ENCODE results near the gene OTC.

GRCh38 chrX:38351346-38351745, 1.1 kb upstream of the OTC start:
- no peak for TF ChIP-seq CTCF (optimal IDR thresholded peaks at IDR 0.05 in 1 of 3, IDR thresholded peaks at IDR 0.05 in 1 of 3, conservative IDR thresholded peaks at IDR 0.05 in 1 of 3; ENCODE audit: extremely low read depth in 1 of 3, insufficient read depth in 2 of 3, low read length in 3 of 3)
- no peak for TF ChIP-seq EZH2 (IDR thresholded peaks at IDR 0.05; ENCODE audit: low read length)
